HL-60 (cell line): Measurements from ENCODE around the gene CNTN2.

Experiments used
- DNase-seq, 2 experiments: peaks; one replicate each; pipeline ENCODE4 v3.0.0-alpha.2; 2010 to 2020; ENCODE audit warnings: low read depth in 1 of 2, low spot score in 1 of 2
- H3K27ac ChIP-seq: fragments of 250-450 bp; sonication (Bioruptor Pico); replicated peaks from 2 replicates; pipeline ENCODE4 v1.5.1; 2020; ENCODE audit warnings: mild to moderate bottlenecking, moderate library complexity
- H3K27me3 ChIP-seq: fragments of 250-450 bp; sonication (Bioruptor Pico); 2 replicates; pipeline ENCODE4 v1.5.1; 2021; ENCODE audit warnings: mild to moderate bottlenecking, moderate library complexity; ENCODE audit not compliant: insufficient read depth, poor library complexity, severe bottlenecking
- H3K4me3 ChIP-seq: replicated peaks from 2 replicates; pipeline ENCODE4 v1.5.1; 2011; ENCODE audit warnings: mild to moderate bottlenecking, control low read depth, low read length; ENCODE audit not compliant: insufficient read depth
- CTCF ChIP-seq: IDR thresholded peaks from one replicate; pipeline ENCODE4 v1.5.1; 2011; ENCODE audit warnings: low read length, control low read depth, inconsistent platforms; ENCODE audit not compliant: insufficient read depth
- SPI1 ChIP-seq: IDR thresholded peaks from 2 replicates; pipeline ENCODE4 v1.6.1; 2012; ENCODE audit warnings: low read depth, mild to moderate bottlenecking, borderline replicate concordance

The CNTN2 gene

GRCh38 chr1:205127646-205128045, 84.6 kb downstream of the CNTN2 start:
- peak; percentile 50 to 87 for DNase-seq
- peak overlapping the region; percentile 64 for H3K27ac ChIP-seq
- H3K4me3 ChIP-seq, result no peak overlapping the region
- TF ChIP-seq SPI1 (peak; percentile 12; the same call in 1 of the 2 replicates), CTCF (no peak)
- no peaks in the 10 kb centered on the region for H3K27me3 ChIP-seq
